Spleen (tissue), 7 donors: ENCODE results near the gene CD84.

Experiments used
- CTCF ChIP-seq, 11 experiments: fragments of 200-600 bp in 7 of 11; fragments of 450-650 bp in 4 of 11; sonication (generic) in 4 of 11; IDR thresholded peaks in 8 of 11; conservative IDR thresholded peaks in 3 of 11; 1 replicate in 7 of 11; 2 replicates in 4 of 11; pipeline versions ENCODE4 v1.4.0 to v1.8.0; 2016 to 2021; ENCODE audit warnings: antibody characterized with exemption in 11 of 11, inconsistent platforms in 4 of 11, mild to moderate bottlenecking in 1 of 11
- POLR2AphosphoS5 ChIP-seq, 3 donors: sonication (generic); formaldehyde crosslinking; IDR thresholded peaks; one replicate each; pipeline ENCODE4 v1.5.1; 2017; ENCODE audit warnings: antibody characterized with exemption in 3 of 3
- donor health status: DM: no; HTN: no; CAD: no; lungs with moderate emphysema.
- donor health status: DM: no; HTN: no; CAD: no.
- donor health status: DM: no; HTN: no; CAD: no.

GRCh38 chr1:160570840-160571239 is 8.5 kb downstream of the CD84 start:
- TF ChIP-seq CTCF (IDR thresholded peaks at IDR 0.05 in 8 of 11, conservative IDR thresholded peaks at IDR 0.05 in 3 of 11) (no peak), POLR2AphosphoS5 (IDR thresholded peaks at IDR 0.05) (no peak)
